ENCODE data around the gene INTS14.
A peak's percentile ranks its signal among the peaks of the same experiment; 100 is the strongest.

INTS14 gene

DNA sequence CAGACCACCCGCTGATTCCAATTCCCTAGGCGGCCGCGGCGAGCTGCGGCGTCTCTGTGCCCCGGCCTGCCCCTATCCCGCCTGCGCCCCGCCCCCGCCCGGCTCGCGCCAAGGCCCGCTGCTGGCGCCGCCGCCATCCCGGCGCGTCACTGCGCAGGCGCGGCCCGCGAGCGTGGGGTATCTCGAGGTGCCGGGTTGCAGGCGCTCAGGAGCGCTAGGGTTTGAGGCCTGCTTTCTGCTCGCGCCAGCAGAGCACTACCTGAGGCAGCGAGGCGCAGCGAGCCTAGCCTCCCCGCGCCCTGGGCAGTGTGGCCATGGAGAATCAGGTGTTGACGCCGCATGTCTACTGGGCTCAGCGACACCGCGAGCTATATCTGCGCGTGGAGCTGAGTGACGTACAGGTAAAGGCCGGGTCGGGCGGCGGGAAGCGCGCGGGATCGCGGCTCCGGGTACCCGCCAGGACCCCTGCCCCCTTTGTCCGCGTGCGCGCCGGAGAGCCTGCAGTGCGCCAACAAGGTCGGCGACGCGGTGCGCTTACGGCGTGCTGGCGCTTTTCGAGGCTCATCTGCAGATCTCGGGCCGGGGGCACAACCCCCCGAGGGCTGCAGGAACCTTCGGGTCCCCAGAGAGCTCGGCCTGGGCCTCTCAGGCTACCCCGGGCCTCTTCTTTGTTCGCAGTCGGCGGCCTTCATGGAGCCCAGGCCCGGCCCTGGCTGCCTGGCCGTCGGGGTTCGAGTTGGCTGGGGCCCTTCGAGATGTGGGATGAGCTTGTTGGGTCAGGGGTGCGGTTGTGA is 80.4 kb downstream of the INTS14 start, which contains the start of gene HACD3:
HACD3 (plus strand) TSS at position 146 of the 794 bp plus-strand sequence; CDS start at position 315, 169 bp downstream.
- peak; percentile 94 to 97 for ATAC-seq

DNA sequence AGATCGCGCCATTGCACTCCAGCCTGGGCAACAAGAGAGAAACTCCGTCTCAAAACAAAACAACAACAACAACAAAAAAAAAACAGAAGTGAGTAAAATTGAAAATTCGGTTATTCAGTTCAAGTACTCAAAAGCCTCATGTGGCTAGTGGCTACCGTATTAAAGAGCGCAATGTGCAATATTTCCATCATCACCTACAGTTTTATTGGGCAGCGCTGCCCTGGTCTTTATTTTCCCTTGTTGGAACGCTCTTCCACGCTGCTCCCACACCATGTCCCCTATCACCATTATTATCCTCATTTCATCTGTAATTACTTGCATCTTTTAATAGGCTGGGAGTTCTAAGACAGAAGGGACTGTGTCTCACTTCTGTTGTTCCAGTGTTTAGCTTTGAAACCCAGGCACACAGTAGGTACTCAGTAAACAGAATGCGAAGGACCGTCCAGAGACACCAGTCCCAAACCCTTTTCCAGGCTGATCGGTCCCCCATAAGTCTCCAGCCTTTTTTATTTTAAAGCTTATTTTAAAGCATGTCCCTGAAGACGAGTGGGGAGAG is 81.1 kb downstream of the INTS14 start:
- no peak for ATAC-seq
